Measurements from ENCODE around the gene TRPC4AP. TPM values are rescaled to one million over a fixed set of nuclear protein-coding genes. Genes with fewer than 3 reads are reported as not detected.
"Not testable (repeated sequence)": the region's sequence is repeated elsewhere in the genome, so short reads cannot be mapped to it uniquely, and the experiment has no call there.

Gene TRPC4AP
- total and polyA plus RNA-seq, 12 donors = 33.8 to 87.2 (median 78.1) TPM

- Histone ChIP-seq H3K4me3 (no peak overlapping the region), H3K27me3 (no peaks in the 10 kb centered on the region), H3K27ac (no peak overlapping the region), H3K9me3 (replicated peaks in 1 of 3) (no peaks in the 10 kb centered on the region), H3K36me3 (replicated peaks in 1 of 2) (peaks cover 0 to 45% of the 10 kb centered on the region in 2 donors), H3K4me1 (replicated peaks in 1 of 2) (peaks cover 0 to 10% of the 10 kb centered on the region in 2 donors)
- intact Hi-C loops (cut with DNase I) = no loop called here
- no peak for TF ChIP-seq POLR2A (IDR thresholded peaks at IDR 0.05)
- TF ChIP-seq CTCF (IDR thresholded peaks at IDR 0.05) = no peak
- 89 to 91% (median 91%) methylated on average over 11 of the region's 11 CpGs for WGBS, 4 donors
- DNase-seq = peak in 1 of 7 donors; percentile 35
Observed at GRCh38 chr20:35115606-35116005, 23.0 kb upstream of the TRPC4AP start.

- H3K9me3 ChIP-seq (replicated peaks in 1 of 3); intact Hi-C loops (cut with DNase I); H3K4me3 ChIP-seq; H3K27me3 ChIP-seq; DNase-seq; H3K4me1 ChIP-seq (replicated peaks in 1 of 2); H3K27ac ChIP-seq: not testable (repeated sequence)
- peaks cover 0 to 19% of the 10 kb centered on the region in 2 donors for H3K36me3 ChIP-seq (replicated peaks in 1 of 2)
- 78 to 89% (median 85%) methylated on average over 5 of the region's 5 CpGs for WGBS, 4 donors
Observed at GRCh38 chr20:35112276-35112675, 19.7 kb upstream of the TRPC4AP start.

DNA sequence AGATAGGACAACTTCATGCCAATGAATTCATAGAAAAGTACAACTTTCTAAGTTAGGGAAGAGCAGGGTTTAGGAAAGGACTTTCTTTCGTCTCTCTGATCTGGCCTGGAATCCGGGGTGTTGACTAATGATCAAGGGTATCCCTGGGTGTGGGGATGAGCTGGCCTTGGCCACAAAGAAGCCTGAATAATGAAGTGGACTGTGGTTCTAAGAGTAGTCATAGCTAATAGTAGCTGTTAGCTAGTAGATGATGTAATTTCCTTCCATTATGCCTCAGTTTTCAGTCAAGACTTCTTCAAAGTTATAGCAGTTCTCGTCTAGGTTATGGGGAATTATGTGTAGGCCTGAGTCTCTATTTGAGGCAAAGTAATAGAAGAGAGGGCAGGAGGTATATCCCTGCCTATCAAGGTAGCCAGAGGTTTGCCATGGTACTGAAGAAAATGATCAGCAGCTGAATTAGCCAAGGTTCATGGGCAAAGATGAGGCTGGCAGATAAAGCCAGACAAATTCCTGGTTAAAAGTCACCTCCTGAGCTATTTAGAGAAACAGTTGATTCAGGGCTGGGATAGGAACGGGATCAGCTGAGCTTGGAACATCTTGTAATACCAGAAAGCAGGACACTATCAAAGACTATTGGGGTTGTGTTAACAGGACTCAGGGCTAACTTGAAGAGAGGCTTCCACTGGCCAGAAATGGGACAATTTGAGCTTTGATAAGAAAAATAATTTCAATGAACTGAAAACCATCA lies 18.7 kb upstream of the TRPC4AP start:
- DNase-seq = peak in 1 of 7 donors; percentile 31
- intact Hi-C loops (cut with DNase I) = no loop called here
- Histone ChIP-seq H3K27ac (peak overlapping the region in 2 of 5 donors; percentile 15 to 40), H3K4me3 (no peak overlapping the region), H3K9me3 (replicated peaks in 1 of 3) (no peaks in the 10 kb centered on the region), H3K4me1 (replicated peaks in 1 of 2) (peaks cover 0 to 7% of the 10 kb centered on the region in 2 donors), H3K36me3 (replicated peaks in 1 of 2) (peaks cover 0 to 15% of the 10 kb centered on the region in 2 donors), H3K27me3 (no peaks in the 10 kb centered on the region)
- WGBS, 4 donors = 51 to 54% (median 53%) methylated on average over 4 of the region's 4 CpGs
- TF ChIP-seq POLR2A (IDR thresholded peaks at IDR 0.05) = no peak
- no peak for TF ChIP-seq CTCF (IDR thresholded peaks at IDR 0.05)

DNA sequence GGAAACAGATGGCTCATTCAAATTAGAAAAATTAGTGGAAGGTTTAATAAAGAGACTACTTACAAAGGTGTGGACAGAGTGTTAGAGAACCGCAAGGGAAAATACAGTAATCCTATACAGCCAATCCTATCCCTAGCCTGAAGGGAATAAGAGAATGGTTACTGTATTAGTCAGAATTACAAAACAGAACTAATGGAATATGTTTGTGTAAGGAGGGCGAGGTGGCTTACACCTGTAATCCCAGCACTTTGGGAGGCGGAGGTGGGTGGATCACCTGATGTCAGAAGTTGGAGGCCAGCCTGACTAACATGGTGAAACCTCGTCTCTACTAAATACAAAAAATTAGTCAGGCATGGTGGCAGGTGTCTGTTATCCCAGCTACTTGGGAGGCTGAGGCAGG lies 16.3 kb upstream of the TRPC4AP start:
- no peaks in the 10 kb centered on the region for H3K27me3 ChIP-seq
- intact Hi-C loops (cut with DNase I) = no loop called here
- TF ChIP-seq CTCF (IDR thresholded peaks at IDR 0.05) (no peak), POLR2A (IDR thresholded peaks at IDR 0.05) (no peak)
- no peaks in the 10 kb centered on the region for H3K36me3 ChIP-seq (replicated peaks in 1 of 2)
- H3K4me3 ChIP-seq = no peak overlapping the region
- H3K9me3 ChIP-seq (replicated peaks in 1 of 3) = no peaks in the 10 kb centered on the region
- 93 to 99% (median 97%) methylated on average over 4 of the region's 4 CpGs for WGBS, 4 donors
- peaks cover 0 to 7% of the 10 kb centered on the region in 2 donors for H3K4me1 ChIP-seq (replicated peaks in 1 of 2)
- peak in 1 of 7 donors; percentile 7 for DNase-seq
- no peak overlapping the region for H3K27ac ChIP-seq
